Measurements from ENCODE around the gene ZC3H7B.

Gene ZC3H7B

DNA sequence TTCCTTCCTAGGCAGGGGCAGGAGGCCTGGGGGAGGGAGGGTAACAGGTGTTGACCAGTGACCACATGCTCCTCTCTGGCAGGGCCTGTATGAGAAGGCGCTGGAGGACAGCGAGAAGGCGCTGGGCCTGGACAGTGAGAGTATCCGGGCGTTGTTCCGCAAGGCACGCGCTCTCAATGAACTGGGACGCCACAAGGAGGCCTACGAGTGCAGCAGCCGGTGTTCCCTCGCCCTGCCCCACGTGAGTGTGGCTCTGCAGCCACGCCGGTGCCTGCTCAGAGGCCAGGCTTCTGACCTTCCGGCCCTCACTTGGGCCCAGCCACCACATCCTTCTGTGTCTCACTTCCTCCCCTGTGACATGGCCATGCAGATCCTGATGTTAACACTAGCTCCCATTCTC is 25.8 kb downstream of the ZC3H7B start:
- no peak for DNase-seq (ENCODE audit: low read depth in 2 of 2)

DNA sequence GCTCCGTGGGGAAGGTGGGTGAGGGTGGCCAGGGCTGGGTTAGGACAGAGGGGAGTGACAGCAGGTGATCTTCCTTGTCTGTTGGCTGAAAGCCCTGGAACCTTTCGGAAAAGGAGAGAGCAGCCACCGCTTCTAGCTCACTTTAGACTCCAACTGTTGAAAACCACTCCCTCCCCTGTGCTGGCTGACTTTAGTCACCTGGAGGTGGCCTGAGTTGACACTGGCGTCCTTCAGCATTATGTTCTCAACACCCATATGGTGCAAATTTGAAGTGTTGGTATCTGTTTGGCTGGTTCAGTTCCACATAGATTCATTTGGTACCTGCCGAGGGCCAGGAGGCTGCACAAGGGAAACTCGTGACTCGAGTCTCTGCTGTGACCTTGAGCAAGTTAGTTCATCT is 28.8 kb downstream of the ZC3H7B start:
- DNase-seq (ENCODE audit: low read depth in 2 of 2), result no peak

DNA sequence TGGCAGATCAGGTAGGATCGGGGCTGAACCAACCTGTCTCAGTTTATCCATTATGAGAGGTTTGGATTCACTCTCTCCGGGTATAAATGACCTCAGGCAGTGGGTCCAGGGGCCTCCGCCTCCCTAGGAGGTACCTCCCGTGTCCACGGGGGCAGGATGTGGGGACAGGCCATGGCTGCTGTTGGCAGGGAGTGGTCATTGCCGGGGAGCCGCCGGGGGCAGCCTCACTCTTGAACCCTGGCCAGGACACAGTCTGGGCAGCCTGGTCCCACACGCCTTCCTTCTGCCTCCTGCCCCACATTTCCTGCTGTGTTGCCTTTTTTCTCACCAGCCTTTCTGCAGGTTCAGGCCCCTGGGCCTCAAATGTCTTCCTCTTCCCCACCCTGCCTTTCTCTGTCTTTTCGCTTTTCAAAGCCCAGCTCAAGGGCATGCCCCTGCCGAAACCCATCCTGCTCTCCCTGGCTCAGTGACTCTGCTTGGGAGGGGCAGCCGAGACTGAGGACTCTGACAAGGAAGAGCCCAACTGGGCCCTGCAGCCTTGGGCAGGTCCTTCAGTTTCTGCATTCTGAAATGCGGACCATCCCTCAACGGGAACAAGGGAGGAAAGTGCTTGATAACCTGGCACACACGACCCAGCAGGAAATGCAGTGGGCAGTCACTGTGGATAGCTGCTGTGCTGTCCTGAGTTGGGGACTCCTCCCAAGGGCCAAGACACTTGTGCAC is 31.1 kb downstream of the ZC3H7B start:
- no peak for DNase-seq (ENCODE audit: low read depth in 2 of 2)

DNA sequence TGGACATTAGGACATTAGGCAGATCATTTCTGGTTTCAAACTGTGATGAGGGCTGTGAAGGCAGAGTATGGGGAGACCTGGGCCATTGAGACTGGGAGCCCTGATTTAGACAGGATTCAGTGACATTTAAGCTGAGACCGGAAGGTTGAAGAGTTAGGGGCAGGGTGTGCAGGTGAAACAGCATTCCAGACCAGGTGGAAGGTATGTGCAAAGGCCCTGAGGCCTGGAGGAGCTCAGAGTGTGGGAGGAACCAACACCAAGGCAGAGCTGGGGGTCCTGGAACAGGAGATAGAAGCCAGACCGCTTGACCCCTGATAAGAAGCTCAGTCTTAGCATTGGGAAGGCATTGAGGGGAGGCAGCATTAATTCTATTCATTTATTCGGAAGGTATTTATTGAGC is 32.5 kb downstream of the ZC3H7B start:
- DNase-seq (ENCODE audit: low read depth in 2 of 2), result no peak

DNA sequence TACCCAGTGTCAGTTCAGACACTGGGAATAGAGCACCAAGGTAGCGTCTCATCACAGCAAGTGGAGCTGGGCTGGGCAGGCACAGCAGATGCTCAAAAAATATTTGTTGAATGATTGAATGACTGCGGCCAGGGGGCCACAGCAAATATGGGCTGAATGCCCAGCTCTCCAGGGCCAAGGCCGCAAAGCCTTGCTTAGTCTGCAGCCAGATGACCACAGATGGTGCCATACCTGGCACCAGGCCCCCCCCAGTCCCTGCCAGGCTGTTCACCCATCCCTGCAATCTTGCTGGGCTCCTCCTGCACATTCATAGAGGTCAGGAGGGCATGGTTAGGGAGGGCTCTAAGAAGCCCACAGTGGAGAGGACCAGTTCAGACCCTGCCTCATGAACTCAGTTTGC is 32.9 kb downstream of the ZC3H7B start:
- no peak for DNase-seq (ENCODE audit: low read depth in 2 of 2)

DNA sequence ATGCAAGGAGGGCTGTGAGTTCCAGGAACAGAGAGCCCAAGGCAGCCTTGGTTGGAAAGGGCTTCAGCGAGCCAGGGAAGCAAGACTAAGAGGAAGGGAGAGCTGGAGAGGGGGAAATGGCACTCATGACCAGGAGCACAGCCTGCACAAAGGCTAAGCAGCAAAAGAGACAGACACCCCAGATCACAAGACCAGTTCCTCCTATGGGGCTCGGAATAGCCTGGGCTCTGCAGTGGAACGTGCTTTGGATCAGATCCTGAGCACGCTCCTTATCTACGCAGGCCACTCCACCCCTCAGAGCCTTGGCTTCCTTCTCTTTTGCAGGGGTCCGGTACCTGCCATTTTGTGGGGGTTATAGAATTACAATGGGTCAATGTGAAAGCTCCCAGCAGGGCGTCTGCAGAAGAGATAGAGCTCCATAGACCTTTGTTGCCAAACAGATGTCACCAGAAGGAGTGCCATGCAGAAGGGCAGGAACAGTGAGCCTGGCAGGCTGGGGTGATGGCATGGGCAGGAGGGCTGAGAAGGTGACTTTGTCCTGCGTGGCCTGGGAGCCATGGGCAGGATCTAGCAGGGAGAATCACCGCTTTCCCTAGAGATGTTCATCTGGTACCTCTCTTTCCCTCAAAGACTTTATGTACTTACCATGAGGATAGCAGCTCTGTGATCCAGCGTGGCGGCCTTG is 33.8 kb downstream of the ZC3H7B start:
- DNase-seq (ENCODE audit: low read depth in 2 of 2), result no peak

DNA sequence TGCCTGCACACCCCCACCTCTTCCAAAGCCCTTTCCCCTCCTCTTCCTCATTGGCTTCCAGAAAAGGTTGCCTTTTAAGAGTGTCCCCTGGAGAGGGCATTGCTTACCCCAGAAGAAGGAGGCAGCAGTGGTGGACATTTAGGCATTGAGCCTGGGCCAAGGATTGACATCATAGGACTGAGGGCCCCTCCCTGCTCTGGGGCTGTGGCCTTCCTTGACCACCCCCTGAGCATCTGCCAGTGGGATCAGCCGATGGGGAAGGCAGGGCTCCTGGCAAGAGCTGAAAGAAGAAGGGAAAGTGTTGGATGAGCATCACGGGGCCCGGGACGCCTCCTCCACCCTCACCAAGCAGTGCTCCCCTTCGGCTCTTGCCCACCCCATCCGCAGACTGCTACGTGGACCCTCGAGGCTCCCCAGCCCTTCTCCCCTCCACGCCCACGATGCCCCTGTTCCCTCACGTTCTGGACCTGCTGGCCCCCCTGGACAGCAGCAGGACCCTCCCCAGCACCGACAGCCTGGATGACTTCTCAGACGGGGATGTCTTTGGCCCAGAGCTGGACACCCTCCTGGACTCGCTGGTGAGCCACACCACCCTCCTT is 37.4 kb downstream of the ZC3H7B start:
- DNase-seq (ENCODE audit: low read depth in 2 of 2), result no peak

DNA sequence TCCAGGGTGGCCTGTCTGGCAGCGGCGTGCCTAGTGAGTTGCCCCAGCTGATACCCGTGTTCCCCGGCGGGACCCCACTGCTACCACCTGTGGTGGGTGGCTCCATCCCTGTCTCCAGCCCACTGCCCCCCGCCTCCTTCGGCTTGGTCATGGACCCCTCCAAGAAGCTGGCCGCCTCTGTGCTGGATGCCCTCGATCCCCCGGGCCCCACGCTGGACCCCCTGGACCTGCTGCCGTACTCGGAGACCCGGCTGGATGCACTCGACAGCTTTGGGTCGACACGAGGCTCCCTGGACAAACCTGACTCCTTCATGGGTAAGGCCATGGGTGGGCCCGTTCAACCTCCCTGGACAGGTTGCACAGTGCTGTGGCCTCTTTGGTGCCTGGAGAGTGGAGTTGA is 38.5 kb downstream of the ZC3H7B start:
- no peak for DNase-seq (ENCODE audit: low read depth in 2 of 2)

DNA sequence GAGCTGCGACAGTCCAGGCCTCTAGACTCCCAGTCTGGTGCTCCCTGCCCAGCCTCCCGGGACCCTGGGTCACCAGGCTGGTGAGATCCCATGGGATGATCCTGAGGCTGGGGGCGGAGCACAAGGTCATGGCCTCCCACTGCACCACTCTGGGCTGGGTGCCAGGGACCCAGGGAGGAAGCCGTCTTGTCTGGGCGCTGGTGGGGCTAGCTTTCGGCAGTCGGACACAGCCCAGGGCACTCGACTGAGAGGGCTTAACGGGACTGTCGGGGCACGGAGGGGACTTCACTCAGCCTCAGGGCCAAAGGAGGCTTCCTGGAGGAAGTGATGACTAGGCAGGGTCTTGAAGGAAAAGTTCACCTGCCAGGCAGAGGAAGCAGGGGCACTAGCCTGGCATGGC is 39.0 kb downstream of the ZC3H7B start:
- no peak for DNase-seq (ENCODE audit: low read depth in 2 of 2)

DNA sequence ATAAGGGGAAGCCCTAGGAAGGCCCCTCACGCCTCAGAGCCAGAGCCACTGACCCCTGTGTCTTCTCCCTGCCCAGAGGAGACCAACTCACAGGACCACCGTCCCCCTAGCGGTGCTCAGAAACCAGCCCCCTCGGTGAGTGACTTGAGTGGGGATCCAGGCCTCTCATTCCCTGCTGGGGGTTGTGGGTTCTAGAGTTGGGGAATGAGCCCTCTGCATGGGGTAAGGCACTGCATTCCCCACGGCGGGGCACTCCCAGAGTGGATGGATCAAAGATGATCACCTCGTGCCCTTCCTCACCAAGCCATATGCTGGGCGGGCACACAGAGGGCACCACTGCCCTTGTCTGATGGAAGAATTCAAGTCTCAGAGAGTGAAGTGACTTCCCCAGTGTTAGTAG is 39.7 kb downstream of the ZC3H7B start:
- DNase-seq (ENCODE audit: low read depth in 2 of 2), result no peak

DNA sequence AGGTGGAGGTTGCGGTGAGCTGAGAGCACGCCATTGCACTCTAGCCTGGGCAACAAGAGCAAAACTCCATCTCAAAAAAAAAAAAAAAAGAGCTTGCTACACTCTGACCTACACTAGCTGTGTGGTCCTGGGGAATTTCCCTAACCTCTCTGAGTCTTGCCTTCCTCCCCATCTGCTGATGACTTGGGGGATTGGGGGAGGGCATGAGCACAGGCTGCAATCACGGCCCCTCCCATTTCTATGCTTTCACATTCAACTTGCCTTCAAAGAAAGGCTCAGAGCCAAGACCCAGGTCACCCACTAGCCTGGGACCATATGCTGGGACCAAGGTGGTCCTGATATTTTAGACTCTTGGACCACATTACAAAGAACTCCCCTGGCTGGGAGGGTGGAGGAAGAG is 40.7 kb downstream of the ZC3H7B start:
- no peak for DNase-seq (ENCODE audit: low read depth in 2 of 2)

- DNase-seq (ENCODE audit: low read depth in 2 of 2), result no peak
Measured at GRCh38 chr22:41343300-41343699, 42.0 kb downstream of the ZC3H7B start.

DNA sequence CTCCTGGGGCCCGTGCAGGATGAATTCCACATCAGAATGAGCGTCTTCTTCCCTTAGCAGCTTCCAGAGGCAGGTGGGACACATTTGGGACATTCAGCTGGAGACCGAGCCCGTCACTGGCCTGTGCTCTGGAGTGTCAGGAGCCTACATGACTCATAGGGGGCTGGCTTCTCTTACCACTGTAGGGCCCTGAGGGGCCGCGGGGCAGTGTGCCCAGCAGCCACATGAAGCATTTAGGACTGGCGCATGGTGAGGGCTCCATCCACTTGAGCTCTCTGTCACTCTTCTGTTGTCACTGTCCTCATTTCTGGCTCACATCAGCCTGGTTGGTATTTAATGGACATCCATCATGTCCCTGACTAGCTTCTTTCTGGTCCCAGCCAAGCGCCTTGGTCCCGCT is 42.4 kb downstream of the ZC3H7B start:
- DNase-seq (ENCODE audit: low read depth in 2 of 2), result no peak

- DNase-seq (ENCODE audit: low read depth in 2 of 2), result no peak
Measured at GRCh38 chr22:41344189-41344788, 43.0 kb downstream of the ZC3H7B start.

- DNase-seq (ENCODE audit: low read depth in 2 of 2), result no peak
Measured at GRCh38 chr22:41345807-41346335, 44.5 kb downstream of the ZC3H7B start.

GRCh38 chr22:41347066-41347859 is 45.9 kb downstream of the ZC3H7B start:
- no peak for DNase-seq (ENCODE audit: low read depth in 2 of 2)

GRCh38 chr22:41348964-41349484 is 47.7 kb downstream of the ZC3H7B start:
- DNase-seq (ENCODE audit: low read depth in 2 of 2), result no peak

- no peak for DNase-seq (ENCODE audit: low read depth in 2 of 2)
Measured at GRCh38 chr22:41350087-41350486, 48.8 kb downstream of the ZC3H7B start.

GRCh38 chr22:41351011-41351410 is 49.7 kb downstream of the ZC3H7B start:
- no peak for DNase-seq (ENCODE audit: low read depth in 2 of 2)

DNA sequence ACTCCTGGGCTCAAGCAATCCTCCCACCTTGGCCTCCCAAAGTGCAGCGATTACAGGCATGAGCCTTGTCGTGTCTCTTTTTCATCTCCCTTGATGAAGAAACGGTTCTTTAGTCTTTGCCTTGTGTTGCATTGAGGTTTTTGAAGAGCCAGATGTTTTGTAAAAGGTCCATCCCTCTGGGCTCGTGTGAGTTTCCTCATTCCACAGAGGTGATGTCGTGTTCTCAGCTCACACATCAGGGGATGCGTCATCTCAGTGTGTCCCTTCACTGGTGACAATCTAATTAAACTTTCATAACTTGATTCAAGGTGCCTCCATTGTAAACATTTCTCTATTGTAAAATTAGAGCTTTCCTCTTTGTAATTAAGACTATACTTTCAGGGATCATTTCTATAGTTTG is 50.7 kb downstream of the ZC3H7B start:
- DNase-seq (ENCODE audit: low read depth in 2 of 2), result no peak

- no peak for DNase-seq (ENCODE audit: low read depth in 2 of 2)
Measured at GRCh38 chr22:41353862-41354575, 52.7 kb downstream of the ZC3H7B start.

Data from stimulated activated CD8-positive, alpha-beta memory T cell treated with anti-CD3 and anti-CD28 coated beads, Interleukin-2, amount 100 ng/mL, for 48 hours (primary cell).